ENCODE data around the gene SIDT1. TPM values are rescaled to one million over a fixed set of nuclear protein-coding genes. Genes with fewer than 3 reads are reported as not detected.

The SIDT1 gene
- total RNA-seq, 1 donor from 2014 or later: not detected

DNA sequence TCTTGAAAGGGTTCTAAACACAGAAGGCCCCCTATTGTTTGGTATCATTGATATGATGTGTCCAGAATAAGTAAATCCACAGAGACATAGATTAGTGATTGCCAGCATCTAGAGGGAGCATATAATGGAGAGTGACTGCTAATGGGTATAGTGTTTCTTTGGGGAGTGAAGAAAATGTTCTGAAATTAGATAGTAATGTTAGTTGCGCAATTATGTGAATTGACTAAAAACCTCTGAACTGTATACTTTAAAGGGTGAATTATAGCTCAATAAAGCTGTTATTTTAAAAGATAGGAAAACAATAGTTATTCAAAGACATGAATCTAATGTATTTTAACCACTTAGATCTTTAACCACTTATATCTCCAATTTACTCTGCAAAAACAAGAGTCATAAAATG is 23.4 kb upstream of the SIDT1 start:
- Histone ChIP-seq H3K27me3 (ENCODE audit: insufficient read depth, low read length) (no peaks in the 10 kb centered on the region), H3K27ac (ENCODE audit: low read depth, low read length) (no peak overlapping the region), H3K4me3 (ENCODE audit: insufficient read depth, low read depth, low read length) (no peak overlapping the region), H2AFZ (ENCODE audit: low read depth, low read length) (no peak overlapping the region), H4K20me1 (ENCODE audit: insufficient read depth, low read length) (peaks cover 7% of the 10 kb centered on the region), H3K9ac (ENCODE audit: low read length) (no peak overlapping the region), H3K79me2 (ENCODE audit: insufficient read depth, low read length) (peaks cover 32% of the 10 kb centered on the region), H3K9me3 (ENCODE audit: insufficient read depth, low read depth, low read length) (no peaks in the 10 kb centered on the region), H3K36me3 (ENCODE audit: insufficient read depth, low read length) (no peaks in the 10 kb centered on the region), H3K4me1 (ENCODE audit: insufficient read depth, low read length) (peaks cover 4% of the 10 kb centered on the region), H3K4me2 (ENCODE audit: low read length) (no peak overlapping the region)
- Mint-ChIP-seq H3K27me3 (ENCODE audit: low read depth, unreplicated experiment) (no peaks in the 10 kb centered on the region), H3K27ac (ENCODE audit: unreplicated experiment) (no peak overlapping the region), H3K9me3 (ENCODE audit: unreplicated experiment) (peaks cover 2% of the 10 kb centered on the region), H3K4me3 (ENCODE audit: unreplicated experiment) (no peak overlapping the region), H3K36me3 (ENCODE audit: low read depth, unreplicated experiment) (peaks cover 6% of the 10 kb centered on the region), H3K4me1 (ENCODE audit: low read depth, unreplicated experiment) (no peaks in the 10 kb centered on the region)
- no peak for DNase-seq (ENCODE audit: low read depth)
- FAIRE-seq: no peak
- TF ChIP-seq CTCF (IDR thresholded peaks at IDR 0.05; ENCODE audit: insufficient read depth, low read depth, low read length) (no peak), EZH2 (IDR thresholded peaks at IDR 0.05; ENCODE audit: insufficient read depth, low read length) (no peak)

DNA sequence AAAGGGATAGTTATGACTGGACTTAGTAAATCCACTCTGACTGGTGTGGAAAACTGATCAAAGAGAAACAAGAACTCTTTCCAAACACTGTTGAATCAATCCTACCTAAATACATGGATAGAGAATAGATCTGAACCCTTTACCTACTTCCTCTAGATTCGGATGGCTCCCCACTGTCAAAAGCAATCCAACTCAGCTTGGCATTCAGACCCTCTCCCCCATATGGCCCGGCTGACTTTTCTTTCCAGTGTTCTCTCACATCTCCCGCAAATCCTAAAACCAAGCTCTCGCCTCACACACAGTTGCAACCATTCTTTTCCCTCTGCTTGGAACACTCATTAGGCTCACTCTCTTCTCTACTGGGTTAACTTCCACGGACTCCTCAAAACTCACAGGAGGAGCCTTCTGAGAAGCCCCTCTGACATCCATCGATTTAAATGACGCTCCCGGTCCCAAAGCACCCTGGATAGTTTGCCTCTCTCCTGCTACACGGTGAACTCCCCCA is 18.0 kb upstream of the SIDT1 start:
- FAIRE-seq: no peak
- H3K79me2 ChIP-seq (ENCODE audit: insufficient read depth, low read length): peaks cover 24% of the 10 kb centered on the region
- Mint-ChIP-seq H3K27ac (ENCODE audit: unreplicated experiment) (no peak overlapping the region), H3K4me3 (ENCODE audit: unreplicated experiment) (no peak overlapping the region), H3K36me3 (ENCODE audit: low read depth, unreplicated experiment) (peaks cover 2% of the 10 kb centered on the region), H3K4me1 (ENCODE audit: low read depth, unreplicated experiment) (no peaks in the 10 kb centered on the region), H3K9me3 (ENCODE audit: unreplicated experiment) (no peaks in the 10 kb centered on the region), H3K27me3 (ENCODE audit: low read depth, unreplicated experiment) (peaks cover 4% of the 10 kb centered on the region)
- peak overlapping the region; percentile 99 for H2AFZ ChIP-seq (ENCODE audit: low read depth, low read length)
- peak overlapping the region; percentile 96 for H3K4me3 ChIP-seq (ENCODE audit: insufficient read depth, low read depth, low read length)
- H3K27ac ChIP-seq (ENCODE audit: low read depth, low read length): peak overlapping the region; percentile 86
- H3K9ac ChIP-seq (ENCODE audit: low read length): peak overlapping the region; percentile 94
- H3K4me1 ChIP-seq (ENCODE audit: insufficient read depth, low read length): peaks cover 6% of the 10 kb centered on the region
- DNase-seq (ENCODE audit: low read depth): peak; percentile 8
- no peaks in the 10 kb centered on the region for H3K9me3 ChIP-seq (ENCODE audit: insufficient read depth, low read depth, low read length)
- TF ChIP-seq CTCF (IDR thresholded peaks at IDR 0.05; ENCODE audit: insufficient read depth, low read depth, low read length) (no peak), EZH2 (IDR thresholded peaks at IDR 0.05; ENCODE audit: insufficient read depth, low read length) (no peak)
- H3K27me3 ChIP-seq (ENCODE audit: insufficient read depth, low read length): no peaks in the 10 kb centered on the region
- H3K4me2 ChIP-seq (ENCODE audit: low read length): peak overlapping the region; percentile 99
- no peaks in the 10 kb centered on the region for H3K36me3 ChIP-seq (ENCODE audit: insufficient read depth, low read length)
- H4K20me1 ChIP-seq (ENCODE audit: insufficient read depth, low read length): no peaks in the 10 kb centered on the region

GRCh38 chr3:113516115-113516505 is 16.2 kb upstream of the SIDT1 start:
- H3K4me3 ChIP-seq (ENCODE audit: insufficient read depth, low read depth, low read length): peak overlapping the region; percentile 96
- H3K79me2 ChIP-seq (ENCODE audit: insufficient read depth, low read length): peaks cover 20% of the 10 kb centered on the region
- Mint-ChIP-seq H3K4me1 (ENCODE audit: low read depth, unreplicated experiment) (no peaks in the 10 kb centered on the region), H3K36me3 (ENCODE audit: low read depth, unreplicated experiment) (no peaks in the 10 kb centered on the region), H3K9me3 (ENCODE audit: unreplicated experiment) (no peaks in the 10 kb centered on the region), H3K4me3 (ENCODE audit: unreplicated experiment) (no peak overlapping the region), H3K27me3 (ENCODE audit: low read depth, unreplicated experiment) (peaks cover 4% of the 10 kb centered on the region), H3K27ac (ENCODE audit: unreplicated experiment) (no peak overlapping the region)
- TF ChIP-seq EZH2 (IDR thresholded peaks at IDR 0.05; ENCODE audit: insufficient read depth, low read length): no peak
- TF ChIP-seq CTCF (IDR thresholded peaks at IDR 0.05; ENCODE audit: insufficient read depth, low read depth, low read length): no peak
- H3K9ac ChIP-seq (ENCODE audit: low read length): no peak overlapping the region
- no peaks in the 10 kb centered on the region for H4K20me1 ChIP-seq (ENCODE audit: insufficient read depth, low read length)
- peak overlapping the region; percentile 99 for H3K4me2 ChIP-seq (ENCODE audit: low read length)
- H3K27ac ChIP-seq (ENCODE audit: low read depth, low read length): no peak overlapping the region
- H2AFZ ChIP-seq (ENCODE audit: low read depth, low read length): no peak overlapping the region
- no peaks in the 10 kb centered on the region for H3K9me3 ChIP-seq (ENCODE audit: insufficient read depth, low read depth, low read length)
- no peaks in the 10 kb centered on the region for H3K27me3 ChIP-seq (ENCODE audit: insufficient read depth, low read length)
- FAIRE-seq (no peak), DNase-seq (ENCODE audit: low read depth) (no peak)
- peaks cover 6% of the 10 kb centered on the region for H3K4me1 ChIP-seq (ENCODE audit: insufficient read depth, low read length)
- H3K36me3 ChIP-seq (ENCODE audit: insufficient read depth, low read length): no peaks in the 10 kb centered on the region
